ENCODE results near the gene PHF8. TPM values are rescaled to one million over a fixed set of nuclear protein-coding genes. Genes with fewer than 3 reads are reported as not detected.

The PHF8 gene
- total RNA-seq, 1 donor, result 25.0 TPM

DNA sequence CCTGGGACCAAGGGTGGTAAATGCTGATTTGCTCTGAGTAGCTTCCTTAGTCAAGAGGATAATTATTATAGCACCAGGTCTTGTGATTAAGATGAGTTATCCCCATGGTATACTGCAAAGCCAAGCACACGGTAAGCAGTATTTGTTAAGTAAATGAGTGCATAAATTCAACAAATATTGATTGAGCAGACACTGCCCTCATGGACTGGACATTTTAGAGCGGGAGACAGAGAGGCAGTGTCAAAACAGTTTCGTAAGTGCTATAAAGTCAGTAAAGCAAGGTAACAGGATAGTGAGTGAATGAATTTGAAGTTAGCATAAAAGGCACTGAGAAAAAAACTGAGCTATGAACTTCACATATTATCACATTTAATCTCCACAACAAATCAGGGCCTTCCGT is 13.9 kb downstream of the PHF8 start:
- TF ChIP-seq, protein P1, sequence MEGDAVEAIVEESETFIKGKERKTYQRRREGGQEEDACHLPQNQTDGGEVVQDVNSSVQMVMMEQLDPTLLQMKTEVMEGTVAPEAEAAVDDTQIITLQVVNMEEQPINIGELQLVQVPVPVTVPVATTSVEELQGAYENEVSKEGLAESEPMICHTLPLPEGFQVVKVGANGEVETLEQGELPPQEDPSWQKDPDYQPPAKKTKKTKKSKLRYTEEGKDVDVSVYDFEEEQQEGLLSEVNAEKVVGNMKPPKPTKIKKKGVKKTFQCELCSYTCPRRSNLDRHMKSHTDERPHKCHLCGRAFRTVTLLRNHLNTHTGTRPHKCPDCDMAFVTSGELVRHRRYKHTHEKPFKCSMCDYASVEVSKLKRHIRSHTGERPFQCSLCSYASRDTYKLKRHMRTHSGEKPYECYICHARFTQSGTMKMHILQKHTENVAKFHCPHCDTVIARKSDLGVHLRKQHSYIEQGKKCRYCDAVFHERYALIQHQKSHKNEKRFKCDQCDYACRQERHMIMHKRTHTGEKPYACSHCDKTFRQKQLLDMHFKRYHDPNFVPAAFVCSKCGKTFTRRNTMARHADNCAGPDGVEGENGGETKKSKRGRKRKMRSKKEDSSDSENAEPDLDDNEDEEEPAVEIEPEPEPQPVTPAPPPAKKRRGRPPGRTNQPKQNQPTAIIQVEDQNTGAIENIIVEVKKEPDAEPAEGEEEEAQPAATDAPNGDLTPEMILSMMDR (IDR thresholded peaks at IDR 0.05; ENCODE audit: insufficient read depth, low read depth, low read length), result no peak
- H3K4me3 ChIP-seq (ENCODE audit: low read depth, low read length), result no peak overlapping the region
- no peak for DNase-seq (ENCODE audit: low read depth)

DNA sequence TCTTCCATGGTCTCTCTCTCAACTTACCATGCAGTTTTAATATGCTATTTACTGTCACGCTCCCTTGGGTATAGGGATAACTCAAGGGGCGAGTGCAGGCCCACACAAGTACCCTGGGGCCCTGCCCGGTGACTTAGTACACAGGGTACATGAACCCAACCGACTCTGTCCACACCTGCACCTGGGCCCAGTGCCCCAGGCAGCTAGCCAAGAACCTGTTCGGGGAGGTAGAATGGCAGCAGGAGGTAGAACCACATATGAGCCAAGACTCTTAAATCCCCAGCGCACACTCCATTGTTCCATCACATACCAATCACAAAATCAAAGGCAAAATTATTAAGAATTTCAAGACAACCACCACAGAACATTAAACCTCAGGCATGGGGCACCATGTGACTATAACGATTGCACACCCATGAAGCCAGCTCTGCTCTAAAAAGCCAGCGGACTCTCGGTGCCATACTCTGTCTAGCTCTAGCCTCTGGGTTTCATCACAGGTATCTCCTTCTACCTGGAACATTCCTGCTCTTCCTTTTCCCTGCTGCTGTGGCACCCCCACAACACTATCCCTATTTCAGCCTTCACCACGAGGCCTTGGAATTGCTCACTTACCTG is 14.6 kb downstream of the PHF8 start:
- no peak for DNase-seq (ENCODE audit: low read depth)
- TF ChIP-seq, protein P1 (IDR thresholded peaks at IDR 0.05; ENCODE audit: insufficient read depth, low read depth, low read length), result no peak
- no peak overlapping the region for H3K4me3 ChIP-seq (ENCODE audit: low read depth, low read length)

DNA sequence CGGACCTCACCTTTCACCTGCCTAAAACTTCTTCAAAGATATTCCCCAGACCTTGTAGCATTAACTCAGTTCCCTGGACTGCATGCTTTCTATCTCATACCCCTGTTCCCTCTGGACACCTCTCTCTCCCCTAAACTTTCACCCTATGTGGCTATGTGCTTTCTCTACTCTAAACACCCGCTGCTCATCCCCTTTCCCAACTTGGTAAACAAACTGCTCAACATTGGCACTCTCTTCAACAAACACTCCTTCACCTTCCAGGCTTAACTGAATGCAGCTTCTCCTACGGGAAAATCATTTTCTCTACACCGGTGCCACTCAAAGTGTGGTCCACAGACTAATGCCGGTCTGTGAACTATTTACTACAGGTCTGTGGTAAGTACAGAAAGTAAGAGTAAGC is 19.9 kb downstream of the PHF8 start:
- no peak overlapping the region for H3K4me3 ChIP-seq (ENCODE audit: low read depth, low read length)
- no peak for DNase-seq (ENCODE audit: low read depth)
- TF ChIP-seq, protein P1 (IDR thresholded peaks at IDR 0.05; ENCODE audit: insufficient read depth, low read depth, low read length), result no peak

DNA sequence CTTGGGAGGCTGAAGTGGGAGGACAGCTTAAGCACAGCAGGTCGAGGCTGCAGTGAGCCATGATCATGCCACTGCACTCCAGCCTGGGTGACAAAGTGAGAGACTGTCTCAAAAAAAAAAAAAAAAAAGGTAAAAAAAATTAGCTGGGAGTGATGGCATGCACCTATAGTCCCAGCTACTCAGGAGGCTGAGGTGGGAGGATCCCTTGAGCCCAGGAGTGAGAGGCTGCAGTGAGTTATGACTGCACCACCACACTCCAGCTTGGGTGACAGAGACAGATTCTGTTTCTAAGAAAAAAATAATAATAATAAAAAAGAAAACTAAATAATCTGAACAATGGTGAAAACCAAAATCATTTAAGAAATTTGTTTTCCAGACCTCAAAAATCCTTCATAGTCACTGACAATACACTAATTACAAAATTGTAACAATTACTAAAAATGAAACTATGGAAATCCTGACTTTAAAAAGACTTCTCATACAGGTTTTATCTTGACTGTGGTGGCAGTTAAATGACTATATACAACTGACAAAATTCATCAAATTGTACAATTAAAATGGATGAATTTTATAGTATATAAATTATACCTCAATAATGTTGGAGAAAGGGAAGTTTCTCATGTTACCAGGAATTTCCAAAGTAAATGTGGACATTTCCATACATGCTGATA is 31.3 kb downstream of the PHF8 start:
- TF ChIP-seq, protein P1 (IDR thresholded peaks at IDR 0.05; ENCODE audit: insufficient read depth, low read depth, low read length), result no peak
- no peak overlapping the region for H3K4me3 ChIP-seq (ENCODE audit: low read depth, low read length)
- DNase-seq (ENCODE audit: low read depth), result no peak

DNA sequence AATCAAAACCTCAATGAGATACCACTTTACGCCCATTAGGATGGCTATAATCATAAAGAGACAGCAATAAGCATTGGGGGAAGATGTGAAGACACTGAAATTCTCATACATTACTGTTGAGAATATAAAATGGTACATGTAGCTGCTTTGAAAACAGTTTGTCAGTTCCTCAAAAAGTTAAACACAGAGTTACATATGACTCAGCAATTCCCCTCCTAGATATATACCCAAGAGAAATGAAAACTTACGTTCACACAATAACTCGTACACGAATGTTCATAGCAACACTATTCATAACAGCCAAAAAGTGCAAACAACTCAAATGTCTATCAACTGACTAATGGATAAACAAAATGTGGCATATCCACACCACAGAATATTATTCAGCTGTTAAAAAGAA is 36.6 kb downstream of the PHF8 start:
- H3K4me3 ChIP-seq (ENCODE audit: low read depth, low read length), result no peak overlapping the region
- DNase-seq (ENCODE audit: low read depth), result no peak
- TF ChIP-seq, protein P1 (IDR thresholded peaks at IDR 0.05; ENCODE audit: insufficient read depth, low read depth, low read length), result no peak

DNA sequence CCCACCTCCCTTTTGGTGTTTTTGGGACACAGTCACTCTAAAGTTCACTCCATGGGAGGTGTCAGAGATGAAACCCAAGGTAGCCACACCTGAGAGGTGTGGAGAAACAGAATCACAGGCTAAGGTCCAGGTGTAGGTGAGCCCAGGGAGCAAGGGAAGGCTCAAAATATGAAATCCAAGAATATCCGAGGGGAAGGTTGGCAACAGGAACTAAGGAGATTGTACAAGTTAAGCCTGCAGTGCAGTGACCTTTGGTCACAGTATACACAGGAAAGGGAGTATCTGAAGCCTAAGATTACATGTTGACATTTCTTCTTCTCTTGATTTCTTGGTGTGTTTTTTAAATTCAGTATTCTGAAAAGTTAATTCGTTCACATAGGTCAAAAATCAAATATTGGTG is 46.5 kb downstream of the PHF8 start:
- TF ChIP-seq, protein P1 (IDR thresholded peaks at IDR 0.05; ENCODE audit: insufficient read depth, low read depth, low read length), result no peak
- DNase-seq (ENCODE audit: low read depth), result no peak
- H3K4me3 ChIP-seq (ENCODE audit: low read depth, low read length), result no peak overlapping the region

Data from fibroblast of villous mesenchyme (primary cell).